Mesothelial cell of epicardium (in vitro differentiated cells): ENCODE data around the gene SNTB2. TPM values are rescaled to one million over a fixed set of nuclear protein-coding genes. Genes with fewer than 3 reads are reported as not detected.

Experiments used
- DNase-seq, 2 experiments: peaks; one replicate each; pipeline ENCODE4 v3.0.0; 2021; ENCODE audit warnings: low spot score in 2 of 2; ENCODE audit not compliant: unreplicated experiment in 2 of 2
- H3K27ac Mint-ChIP-seq: 2 replicates; pipeline ENCODE4 v1.8.0; 2021; ENCODE audit warnings: mixed read lengths
- H3K27me3 Mint-ChIP-seq: 2 replicates; pipeline ENCODE4 v1.8.0; 2021; ENCODE audit warnings: low read depth, mixed read lengths
- H3K36me3 Mint-ChIP-seq: 2 replicates; pipeline ENCODE4 v1.8.0; 2021; ENCODE audit warnings: mixed read lengths
- H3K4me1 Mint-ChIP-seq: 2 replicates; pipeline ENCODE4 v1.8.0; 2021; ENCODE audit warnings: mixed read lengths
- H3K4me3 Mint-ChIP-seq: 2 replicates; pipeline ENCODE4 v1.8.0; 2021; ENCODE audit warnings: mild to moderate bottlenecking, moderate library complexity, mixed read lengths
- H3K9me3 Mint-ChIP-seq: 2 replicates; pipeline ENCODE4 v1.8.0; 2021; ENCODE audit warnings: mixed read lengths
- total RNA-seq: library from RNA; stranded (reverse); gene quantifications from 3 replicates; pipeline ENCODE4 v1.2.1, GENCODE V29; 2021
- TF ChIP-seq, protein P1 (sequence below): fragments of 200-600 bp; sonication (generic); IDR thresholded peaks from one replicate; pipeline ENCODE4 v1.5.0; 2021; ENCODE audit warnings: antibody characterized with exemption; ENCODE audit not compliant: unreplicated experiment

The SNTB2 gene
- total RNA-seq, 1 donor from 2014 or later = 26.7 TPM

- TF ChIP-seq, protein P1, sequence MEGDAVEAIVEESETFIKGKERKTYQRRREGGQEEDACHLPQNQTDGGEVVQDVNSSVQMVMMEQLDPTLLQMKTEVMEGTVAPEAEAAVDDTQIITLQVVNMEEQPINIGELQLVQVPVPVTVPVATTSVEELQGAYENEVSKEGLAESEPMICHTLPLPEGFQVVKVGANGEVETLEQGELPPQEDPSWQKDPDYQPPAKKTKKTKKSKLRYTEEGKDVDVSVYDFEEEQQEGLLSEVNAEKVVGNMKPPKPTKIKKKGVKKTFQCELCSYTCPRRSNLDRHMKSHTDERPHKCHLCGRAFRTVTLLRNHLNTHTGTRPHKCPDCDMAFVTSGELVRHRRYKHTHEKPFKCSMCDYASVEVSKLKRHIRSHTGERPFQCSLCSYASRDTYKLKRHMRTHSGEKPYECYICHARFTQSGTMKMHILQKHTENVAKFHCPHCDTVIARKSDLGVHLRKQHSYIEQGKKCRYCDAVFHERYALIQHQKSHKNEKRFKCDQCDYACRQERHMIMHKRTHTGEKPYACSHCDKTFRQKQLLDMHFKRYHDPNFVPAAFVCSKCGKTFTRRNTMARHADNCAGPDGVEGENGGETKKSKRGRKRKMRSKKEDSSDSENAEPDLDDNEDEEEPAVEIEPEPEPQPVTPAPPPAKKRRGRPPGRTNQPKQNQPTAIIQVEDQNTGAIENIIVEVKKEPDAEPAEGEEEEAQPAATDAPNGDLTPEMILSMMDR = no peak
- H3K4me1 Mint-ChIP-seq = peaks cover 9% of the 10 kb centered on the region
- peaks cover 23% of the 10 kb centered on the region for H3K36me3 Mint-ChIP-seq
These were observed 83.9 kb downstream of the SNTB2 start for GRCh38 chr16:69270831-69271230.

DNA sequence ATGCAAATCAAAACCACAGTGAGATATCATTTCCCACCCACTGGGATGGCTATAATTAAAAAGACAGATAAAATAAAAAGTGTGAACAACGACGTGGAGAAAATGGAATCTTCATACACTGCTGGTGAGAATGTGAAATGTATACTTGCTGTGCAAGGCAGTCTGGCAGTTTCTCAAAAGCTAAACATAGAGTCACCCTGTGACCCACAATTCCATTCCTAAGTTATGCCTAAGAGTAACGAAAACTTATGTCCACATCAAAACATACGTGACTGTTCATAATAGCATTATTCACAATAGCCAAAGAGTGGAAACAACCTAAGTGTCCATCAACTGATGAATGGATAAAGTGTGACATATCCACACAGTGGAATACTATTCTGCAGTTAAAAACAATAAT, 86.0 kb downstream of the SNTB2 start:
- H3K4me3 Mint-ChIP-seq = no peak overlapping the region
- TF ChIP-seq, protein P1 = no peak
- no peaks in the 10 kb centered on the region for H3K27me3 Mint-ChIP-seq
- peaks cover 16% of the 10 kb centered on the region for H3K4me1 Mint-ChIP-seq
- H3K27ac Mint-ChIP-seq = no peak overlapping the region
- no peak for DNase-seq
- peaks cover 23% of the 10 kb centered on the region for H3K36me3 Mint-ChIP-seq
- H3K9me3 Mint-ChIP-seq = no peaks in the 10 kb centered on the region

More at GRCh38 chr16:69270831-69271230, 83.9 kb downstream of the SNTB2 start:
- H3K27me3 Mint-ChIP-seq = no peaks in the 10 kb centered on the region
- H3K9me3 Mint-ChIP-seq = no peaks in the 10 kb centered on the region
- no peak overlapping the region for H3K27ac Mint-ChIP-seq
- H3K4me3 Mint-ChIP-seq = no peak overlapping the region
- no peak for DNase-seq

GRCh38 chr16:69274699-69275235, 87.8 kb downstream of the SNTB2 start:
- Mint-ChIP-seq H3K27me3 (no peaks in the 10 kb centered on the region), H3K36me3 (peaks cover 23% of the 10 kb centered on the region), H3K27ac (no peak overlapping the region), H3K4me3 (no peak overlapping the region), H3K9me3 (no peaks in the 10 kb centered on the region), H3K4me1 (peaks cover 16% of the 10 kb centered on the region)
- DNase-seq = no peak
- TF ChIP-seq, protein P1 = no peak

- Mint-ChIP-seq H3K27me3 (no peaks in the 10 kb centered on the region), H3K4me1 (peaks cover 16% of the 10 kb centered on the region), H3K4me3 (no peak overlapping the region), H3K36me3 (peaks cover 16% of the 10 kb centered on the region), H3K27ac (peak overlapping the region; percentile 48), H3K9me3 (no peaks in the 10 kb centered on the region)
- TF ChIP-seq, protein P1 = no peak
- no peak for DNase-seq
These were observed 89.5 kb downstream of the SNTB2 start for GRCh38 chr16:69276148-69277115.

DNA sequence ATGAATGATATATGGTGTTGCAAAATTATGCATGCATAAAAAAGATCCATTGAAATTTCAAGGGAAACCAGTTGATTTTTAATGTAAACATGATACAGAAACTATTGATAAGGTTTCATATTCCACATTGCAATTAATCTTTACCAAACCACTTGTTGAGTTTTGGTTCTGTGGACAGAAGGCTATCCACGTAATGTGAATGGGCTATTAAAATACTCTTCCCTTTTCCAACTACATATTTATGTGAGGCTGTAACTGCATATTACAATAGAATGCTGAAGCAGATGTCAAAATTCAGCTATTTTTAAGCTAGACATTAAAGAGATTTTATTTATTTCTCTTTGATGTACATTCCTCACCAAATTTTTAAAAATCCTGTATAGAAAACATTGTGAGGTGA, 90.4 kb downstream of the SNTB2 start:
- H3K4me1 Mint-ChIP-seq = peaks cover 16% of the 10 kb centered on the region
- H3K4me3 Mint-ChIP-seq = no peak overlapping the region
- no peaks in the 10 kb centered on the region for H3K27me3 Mint-ChIP-seq
- TF ChIP-seq, protein P1 = no peak
- no peaks in the 10 kb centered on the region for H3K9me3 Mint-ChIP-seq
- peaks cover 14% of the 10 kb centered on the region for H3K36me3 Mint-ChIP-seq
- DNase-seq = no peak
- H3K27ac Mint-ChIP-seq = peak overlapping the region; percentile 6
